ENCODE measurements around the gene OR51A7. TPM values are rescaled to one million over a fixed set of nuclear protein-coding genes. Genes with fewer than 3 reads are reported as not detected.

The OR51A7 gene
- total and polyA plus RNA-seq, 2 donors (not counting 3 experiments of a cell fraction or from before 2014, with no cell fraction given) = not detected

GRCh38 chr11:4916581-4916980 lies 13.0 kb downstream of the OR51A7 start:
- TF ChIP-seq, protein P1, sequence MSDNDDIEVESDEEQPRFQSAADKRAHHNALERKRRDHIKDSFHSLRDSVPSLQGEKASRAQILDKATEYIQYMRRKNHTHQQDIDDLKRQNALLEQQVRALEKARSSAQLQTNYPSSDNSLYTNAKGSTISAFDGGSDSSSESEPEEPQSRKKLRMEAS (IDR thresholded peaks at IDR 0.05; ENCODE audit: insufficient read depth, insufficient read length) = no peak
- TF ChIP-seq FOS (IDR thresholded peaks at IDR 0.05; ENCODE audit: borderline replicate concordance, insufficient read depth, low read length) (no peak), EZH2 (IDR thresholded peaks at IDR 0.05; ENCODE audit: borderline replicate concordance, low read depth, low read length, severe bottlenecking) (no peak), GATA2 (IDR thresholded peaks at IDR 0.05; ENCODE audit: insufficient read depth, insufficient read length, low read depth, low read length) (no peak), POLR2A (IDR thresholded peaks at IDR 0.05; ENCODE audit: low read depth, low read length) (no peak), MYC (IDR thresholded peaks at IDR 0.05; ENCODE audit: low read depth, low read length) (no peak), CTCF (IDR thresholded peaks at IDR 0.05; ENCODE audit: extremely low read depth in 1 of 2, insufficient read depth in 1 of 2, low read depth in 1 of 2, low read length in 2 of 2) (no peak), POLR2AphosphoS5 (IDR thresholded peaks at IDR 0.05; ENCODE audit: insufficient read depth, low read depth, low read length) (no peak), JUN (IDR thresholded peaks at IDR 0.05; ENCODE audit: borderline replicate concordance, insufficient read depth, insufficient read length, low read depth) (no peak)
- intact Hi-C loops (cut with micrococcal nuclease) = no loop called here
- no TSS peak for BruUV-seq (replicated peaks)
- no peaks in the 10 kb centered on the region for H3K36me3 ChIP-seq (ENCODE audit: control insufficient read depth in 2 of 2, extremely low read depth in 1 of 2, insufficient read depth in 2 of 2, low read length in 2 of 2)
- H3K9me3 ChIP-seq (replicated peaks; ENCODE audit: control insufficient read depth, insufficient read depth, low read length) = no peaks in the 10 kb centered on the region
- ChIA-PET POLR2A (no interaction called here), CTCF (no interaction called here)
- no peak overlapping the region for H3K4me3 ChIP-seq (replicated peaks in 1 of 3; ENCODE audit: insufficient read depth in 1 of 3, low read depth in 1 of 3, low read length in 3 of 3)
- H2AFZ ChIP-seq (ENCODE audit: low read depth, low read length) = no peak overlapping the region
- dilution Hi-C loops (cut with MboI; ENCODE audit: extremely low pct_ligation_motif_present, low sequenced_read_pairs) = no loop called here
- H3K27ac ChIP-seq (ENCODE audit: insufficient read depth, low read depth, low read length) = no peak overlapping the region
- DNase-seq (ENCODE audit: low read depth, low spot score) (no peak), FAIRE-seq (no peak)
- no peak overlapping the region for H3K4me2 ChIP-seq (ENCODE audit: insufficient read depth, low read length)
- no peaks in the 10 kb centered on the region for H3K9me1 ChIP-seq (replicated peaks; ENCODE audit: control insufficient read depth, extremely low read depth, insufficient read depth, low read length)
- no peaks in the 10 kb centered on the region for H3K4me1 ChIP-seq (ENCODE audit: control insufficient read depth, extremely low read depth, insufficient read depth, low read length)
- no peaks in the 10 kb centered on the region for H4K20me1 ChIP-seq (replicated peaks; ENCODE audit: control insufficient read depth, extremely low read depth, insufficient read depth, low read length)
- H3K79me2 ChIP-seq (ENCODE audit: control insufficient read depth, insufficient read depth, low read length) = no peaks in the 10 kb centered on the region
- H3K9ac ChIP-seq (replicated peaks; ENCODE audit: extremely low read depth, insufficient read depth, low read length) = no peak overlapping the region
- no peaks in the 10 kb centered on the region for H3K27me3 ChIP-seq (ENCODE audit: control insufficient read depth in 2 of 2, insufficient read depth in 2 of 2, low read length in 2 of 2)

All from endothelial cell of umbilical vein (primary cell).